ENCODE measurements around the gene AUNIP.

- TF ChIP-seq POLR2A (IDR thresholded peaks at IDR 0.05; ENCODE audit: low read length), result no peak
- TF ChIP-seq GATA1 (IDR thresholded peaks at IDR 0.05; ENCODE audit: low read depth, low read length), result no peak
These were observed 68.8 kb downstream of the AUNIP start for GRCh38 chr1:25790472-25790871.
